ENCODE data around the gene ZFPL1.

The ZFPL1 gene

DNA sequence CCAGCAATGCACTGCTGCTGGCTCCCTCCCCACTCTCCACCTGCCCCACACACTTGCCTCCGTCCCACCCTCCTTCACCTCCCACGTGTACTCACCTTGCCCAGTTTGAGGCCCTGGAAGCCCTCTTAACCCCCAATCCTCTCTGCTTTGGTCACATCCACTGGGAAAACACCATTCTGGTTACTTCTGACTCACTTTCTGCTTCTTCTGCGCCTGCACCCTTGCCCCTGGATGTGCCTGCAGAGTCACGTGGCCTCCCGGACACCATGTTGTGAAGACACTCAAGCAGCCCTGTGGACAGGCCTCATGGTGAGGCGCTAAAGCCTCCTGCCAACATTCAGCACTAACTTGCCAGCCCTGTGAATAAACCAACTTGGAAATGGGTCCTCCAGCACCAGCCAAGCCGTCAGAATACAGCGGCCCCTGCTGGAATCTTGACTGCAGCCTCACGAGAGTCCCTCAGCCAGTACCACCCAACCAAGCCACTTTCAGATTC is 23.1 kb upstream of the ZFPL1 start:
- no peak for DNase-seq

- no peak for DNase-seq
These were observed 20.5 kb upstream of the ZFPL1 start for GRCh38 chr11:65063532-65063931.

- no peak for DNase-seq
These were observed 19.2 kb upstream of the ZFPL1 start for GRCh38 chr11:65064847-65065240.

- no peak for DNase-seq
These were observed 18.2 kb upstream of the ZFPL1 start for GRCh38 chr11:65065851-65066250.

- DNase-seq, result no peak
These were observed 17.7 kb upstream of the ZFPL1 start for GRCh38 chr11:65066315-65066714.

- DNase-seq, result no peak
These were observed 17.2 kb upstream of the ZFPL1 start for GRCh38 chr11:65066805-65067291.

DNA sequence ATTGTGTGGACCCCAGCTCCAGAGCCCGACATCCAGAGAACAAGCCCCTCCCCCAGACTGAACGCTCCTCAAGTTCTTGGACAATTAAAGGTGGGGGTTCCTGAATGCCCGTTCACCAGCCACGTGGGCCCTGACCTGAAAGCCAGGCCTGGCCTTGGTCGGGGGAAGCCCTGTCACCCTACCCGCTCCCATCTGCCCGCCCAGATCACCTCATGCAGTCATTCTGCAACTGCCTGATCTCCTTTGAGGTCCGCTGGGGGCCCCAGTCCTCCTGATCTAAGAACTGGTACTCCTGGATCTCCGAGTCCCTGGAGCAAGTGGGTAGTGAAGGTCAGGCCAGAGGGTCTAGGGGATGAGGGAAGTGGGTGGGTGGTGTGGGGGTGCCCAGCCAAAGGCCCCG is 16.6 kb upstream of the ZFPL1 start:
- no peak for DNase-seq

DNA sequence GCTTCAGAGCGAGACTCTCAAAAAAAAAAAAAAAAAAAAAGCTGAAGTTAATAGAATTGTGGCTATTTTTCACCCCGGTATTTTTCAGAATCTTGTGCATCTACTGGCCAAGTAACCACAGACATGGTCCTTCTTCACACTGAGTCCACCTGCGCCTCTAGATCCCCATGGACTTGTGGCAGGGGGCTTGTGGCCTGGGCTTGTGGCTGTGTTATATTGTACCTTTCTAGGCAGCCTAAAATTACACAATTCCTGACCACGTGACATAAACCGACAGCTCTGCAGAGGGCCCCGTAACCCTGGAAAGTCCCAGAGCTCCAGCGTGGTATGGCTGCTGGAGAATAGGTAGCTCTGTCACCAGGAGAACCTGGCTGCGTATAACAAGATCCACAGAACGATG is 14.8 kb upstream of the ZFPL1 start:
- no peak for DNase-seq

GRCh38 chr11:65071907-65072630 is 12.0 kb upstream of the ZFPL1 start:
- DNase-seq, result no peak

- DNase-seq, result no peak
These were observed 11.4 kb upstream of the ZFPL1 start for GRCh38 chr11:65072631-65072966.

DNA sequence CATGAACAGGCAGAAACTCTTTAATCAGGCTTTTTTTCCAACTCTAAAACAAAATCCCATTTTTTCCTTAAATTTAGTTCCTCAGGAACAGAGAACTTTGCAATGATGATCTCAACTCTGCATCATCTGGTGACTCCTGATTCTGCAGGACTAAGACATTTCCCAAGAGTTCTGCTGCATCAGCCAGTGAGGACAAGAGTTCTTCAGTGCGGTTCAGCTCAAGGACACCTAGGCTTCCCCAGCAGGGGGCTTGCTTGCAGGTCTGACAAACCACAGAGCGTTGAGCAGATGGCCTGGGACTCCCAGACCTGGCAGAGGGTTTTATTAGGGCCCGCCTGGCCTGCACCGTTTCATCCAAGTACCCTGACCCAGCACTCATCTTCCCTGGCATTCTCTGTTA is 6.6 kb upstream of the ZFPL1 start:
- no peak for DNase-seq

DNA sequence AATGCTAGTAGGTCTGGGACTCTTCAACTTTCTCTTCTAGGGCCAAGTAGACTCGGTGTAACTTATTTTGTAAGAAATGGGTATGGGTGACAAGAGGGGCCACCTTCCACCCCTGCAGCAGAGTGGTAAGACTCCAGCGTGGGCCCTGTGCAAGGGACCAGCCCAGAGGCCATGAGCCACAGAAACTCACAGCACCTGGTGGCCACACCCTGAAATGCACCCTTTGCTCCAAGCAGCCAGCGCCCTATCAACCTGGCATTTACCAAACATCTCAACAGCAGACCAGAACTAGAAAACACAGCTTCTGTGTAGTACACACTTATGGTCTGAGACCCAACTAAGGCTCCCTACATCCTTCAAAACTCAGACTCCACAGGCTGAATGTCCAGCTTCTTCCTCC is 5.9 kb upstream of the ZFPL1 start:
- DNase-seq, result peak; percentile 78

DNA sequence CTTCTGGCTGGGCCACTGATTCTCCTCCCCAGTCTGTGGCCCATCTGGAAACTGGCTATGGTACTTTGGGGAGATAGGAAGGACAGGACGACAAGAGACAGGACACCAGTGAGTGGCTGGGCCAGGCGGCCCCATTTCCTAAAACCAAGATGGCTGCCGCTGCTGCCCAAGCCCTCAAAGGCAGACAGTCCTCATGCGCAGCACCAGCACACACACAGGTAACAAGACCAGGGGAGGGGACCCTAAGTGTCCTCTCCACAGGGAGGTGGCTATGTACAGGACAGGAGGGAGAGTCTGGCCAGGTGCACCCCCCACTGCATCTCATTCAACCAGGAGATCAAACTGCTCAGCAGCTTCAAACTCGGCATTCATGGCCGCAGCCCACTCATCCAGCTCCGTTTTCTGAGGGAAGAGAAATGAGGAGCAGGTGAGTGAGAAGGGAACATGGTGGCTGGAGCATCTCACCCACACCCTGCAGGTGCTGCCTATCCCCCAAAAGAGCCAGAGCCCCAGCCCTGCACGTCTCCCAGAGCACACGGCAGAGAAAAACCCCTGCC is 5.2 kb upstream of the ZFPL1 start:
- no peak for DNase-seq

- no peak for DNase-seq
These were observed 738 bp upstream of the ZFPL1 start for GRCh38 chr11:65083134-65083833.

DNA sequence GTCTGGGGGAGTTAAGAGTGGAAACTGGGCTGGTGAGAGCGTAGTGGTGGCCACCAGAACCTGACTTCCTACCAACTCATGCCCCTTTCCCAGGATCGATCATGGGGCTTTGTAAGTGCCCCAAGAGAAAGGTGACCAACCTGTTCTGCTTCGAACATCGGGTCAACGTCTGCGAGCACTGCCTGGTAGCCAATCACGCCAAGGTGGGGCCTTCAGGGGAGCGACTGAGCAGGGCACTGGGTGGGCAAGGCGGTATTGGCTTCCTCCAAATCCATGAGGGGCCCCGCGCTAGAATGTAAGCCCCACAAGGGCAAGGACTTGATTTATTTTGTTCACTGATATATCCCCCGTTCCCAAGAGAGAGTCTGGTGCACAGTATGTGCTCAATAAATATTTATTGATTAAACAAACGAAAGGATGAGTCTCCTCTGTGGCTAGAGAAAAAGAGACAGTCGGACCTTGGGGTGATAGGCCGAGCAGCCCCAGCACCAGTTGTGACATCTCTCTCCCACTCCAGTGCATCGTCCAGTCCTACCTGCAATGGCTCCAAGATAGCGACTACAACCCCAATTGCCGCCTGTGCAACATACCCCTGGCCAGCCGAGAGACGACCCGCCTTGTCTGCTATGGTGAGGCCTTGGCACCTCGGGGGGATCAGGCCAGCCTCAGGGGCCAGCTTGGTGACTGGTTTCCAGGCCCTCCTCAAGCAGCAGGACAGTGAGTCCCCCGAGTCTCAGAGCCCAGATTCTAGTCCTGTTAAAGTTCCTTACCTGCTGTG is 765 bp downstream of the ZFPL1 start:
- no peak for DNase-seq

GRCh38 chr11:65085446-65085845 is 1.4 kb downstream of the ZFPL1 start:
- DNase-seq, result no peak

DNA sequence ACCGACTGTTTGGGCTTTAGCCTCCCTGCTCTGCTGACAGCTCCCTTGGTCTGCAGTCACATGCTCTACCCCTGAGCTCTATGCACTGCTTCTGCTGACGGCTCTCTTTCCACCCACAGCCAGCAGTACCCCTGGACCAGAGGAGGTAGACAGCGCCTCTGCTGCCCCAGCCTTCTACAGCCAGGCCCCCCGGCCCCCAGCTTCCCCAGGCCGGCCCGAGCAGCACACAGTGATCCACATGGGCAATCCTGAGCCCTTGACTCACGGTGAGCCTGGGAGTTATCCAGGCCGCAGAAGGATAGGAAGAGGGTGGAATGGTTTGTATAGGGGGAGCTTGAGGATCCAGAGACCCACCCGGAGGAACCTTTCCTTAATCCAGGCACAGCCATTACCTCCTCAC is 2.8 kb downstream of the ZFPL1 start:
- DNase-seq, result no peak

- DNase-seq, result no peak
These were observed 3.2 kb downstream of the ZFPL1 start for GRCh38 chr11:65087216-65087615.

GRCh38 chr11:65087827-65088226 is 3.8 kb downstream of the ZFPL1 start:
- DNase-seq, result no peak

DNA sequence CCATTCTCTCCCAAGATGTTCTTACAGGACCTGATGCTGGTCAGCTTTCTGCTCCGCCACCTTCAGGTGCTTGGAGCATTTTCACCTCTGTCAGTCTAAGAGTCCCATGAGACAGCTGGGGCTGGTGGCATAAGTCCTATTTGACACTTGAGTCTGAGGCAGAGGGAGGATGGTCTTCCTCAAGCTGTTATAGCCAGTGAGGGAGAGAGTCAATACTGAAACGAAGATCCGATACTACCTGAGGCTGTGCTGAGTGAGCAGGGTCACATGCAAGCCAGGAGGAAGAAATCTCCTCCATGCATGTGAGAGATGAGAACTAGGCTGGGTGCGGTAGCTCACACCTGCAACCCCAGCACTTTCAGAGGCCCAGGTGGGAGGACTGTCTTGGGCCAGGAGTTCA is 5.6 kb downstream of the ZFPL1 start:
- DNase-seq, result no peak

GRCh38 chr11:65090628-65091027 is 6.6 kb downstream of the ZFPL1 start:
- no peak for DNase-seq

DNA sequence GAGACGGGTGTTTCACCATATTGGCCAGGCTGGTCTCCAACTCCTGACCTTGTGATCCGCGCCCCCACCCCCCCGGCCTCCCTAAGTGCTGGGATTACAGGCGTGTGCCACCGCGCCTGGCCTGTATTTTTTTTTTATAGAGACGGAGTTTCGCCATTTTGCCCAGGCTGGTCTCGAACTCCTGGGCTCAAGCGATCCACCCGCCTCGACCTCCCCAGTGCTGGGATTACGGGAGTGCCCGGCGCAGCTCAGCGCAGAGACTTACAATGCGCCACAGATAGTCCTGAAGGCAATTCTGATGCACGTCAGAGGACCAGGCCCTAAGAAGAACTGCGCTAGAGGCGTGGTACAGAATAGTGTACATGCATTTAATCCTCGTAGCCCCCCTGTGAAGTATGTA is 11.4 kb downstream of the ZFPL1 start:
- DNase-seq, result no peak

All from activated T-cell treated with anti-CD3 and anti-CD28 coated beads, Interleukin-2, amount 50 U/mL, for 1 hour (primary cell).